GM19035 (cell line): ENCODE results near the gene SLC25A12.
"Not testable (repeated sequence)": the region's sequence is repeated elsewhere in the genome, so short reads cannot be mapped to it uniquely, and the experiment has no call there.

ENCODE experiments used
- ATAC-seq: cut with Tn5 transposase; IDR thresholded peaks from one replicate; pipeline ENCODE4 v1.9.1; 2021; ENCODE audit not compliant: unreplicated experiment

The SLC25A12 gene

DNA sequence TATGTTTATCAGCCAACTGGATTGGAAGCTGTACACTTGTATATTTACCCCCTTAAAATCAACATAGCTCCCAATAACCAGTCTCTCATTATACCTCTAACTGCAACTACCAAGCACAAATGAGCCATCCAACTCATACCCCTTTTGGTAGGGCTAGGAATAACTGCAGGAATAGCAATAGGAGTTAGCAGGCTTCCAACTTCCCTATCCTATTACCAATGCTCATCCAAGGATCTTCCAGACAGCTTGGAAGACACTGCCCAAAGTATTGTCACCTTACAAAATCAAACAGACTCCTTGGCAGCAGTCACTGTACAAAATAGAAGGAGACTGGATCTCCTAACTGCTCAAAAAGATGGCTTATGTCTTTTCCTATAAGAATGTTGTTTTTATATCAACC, 61.6 kb downstream of the SLC25A12 start:
- no peak for ATAC-seq

DNA sequence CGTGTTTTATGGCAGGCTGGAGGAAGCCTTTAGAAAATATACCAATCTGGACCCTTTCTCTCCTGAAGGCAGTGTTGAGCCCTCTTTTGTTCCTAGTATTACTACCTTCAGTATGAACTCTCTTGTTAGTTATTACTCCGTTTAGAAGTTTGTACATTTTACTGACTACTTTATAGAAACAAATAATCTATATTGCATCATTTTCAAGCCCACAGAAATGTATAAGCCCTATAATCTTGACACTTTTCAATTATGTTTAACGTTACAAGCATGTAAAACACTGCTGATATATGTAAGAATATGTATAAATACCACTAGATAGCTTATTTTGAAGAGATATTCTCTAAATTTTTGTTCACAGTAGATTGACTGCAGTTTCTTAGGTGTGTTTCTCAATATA, 64.0 kb downstream of the SLC25A12 start:
- no peak for ATAC-seq

DNA sequence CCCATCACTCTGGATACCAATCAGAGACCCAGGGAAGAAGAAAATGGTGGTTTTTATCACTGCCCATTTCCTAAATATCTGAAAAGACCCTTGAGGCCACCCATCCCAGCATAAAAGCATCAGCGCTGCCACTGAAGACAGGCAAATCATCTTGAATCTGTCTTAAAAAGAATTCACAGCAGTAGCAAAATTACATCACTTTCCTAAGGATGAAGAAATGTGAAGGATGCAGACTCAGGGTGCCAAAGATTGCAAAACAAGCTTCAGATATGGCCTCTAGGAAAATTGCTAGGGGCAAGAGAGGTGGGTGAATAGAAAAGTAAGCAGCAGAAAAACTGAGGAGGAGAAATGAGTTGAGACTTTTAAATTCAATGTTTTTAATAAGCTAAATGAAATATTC, 70.0 kb downstream of the SLC25A12 start:
- no peak for ATAC-seq

DNA sequence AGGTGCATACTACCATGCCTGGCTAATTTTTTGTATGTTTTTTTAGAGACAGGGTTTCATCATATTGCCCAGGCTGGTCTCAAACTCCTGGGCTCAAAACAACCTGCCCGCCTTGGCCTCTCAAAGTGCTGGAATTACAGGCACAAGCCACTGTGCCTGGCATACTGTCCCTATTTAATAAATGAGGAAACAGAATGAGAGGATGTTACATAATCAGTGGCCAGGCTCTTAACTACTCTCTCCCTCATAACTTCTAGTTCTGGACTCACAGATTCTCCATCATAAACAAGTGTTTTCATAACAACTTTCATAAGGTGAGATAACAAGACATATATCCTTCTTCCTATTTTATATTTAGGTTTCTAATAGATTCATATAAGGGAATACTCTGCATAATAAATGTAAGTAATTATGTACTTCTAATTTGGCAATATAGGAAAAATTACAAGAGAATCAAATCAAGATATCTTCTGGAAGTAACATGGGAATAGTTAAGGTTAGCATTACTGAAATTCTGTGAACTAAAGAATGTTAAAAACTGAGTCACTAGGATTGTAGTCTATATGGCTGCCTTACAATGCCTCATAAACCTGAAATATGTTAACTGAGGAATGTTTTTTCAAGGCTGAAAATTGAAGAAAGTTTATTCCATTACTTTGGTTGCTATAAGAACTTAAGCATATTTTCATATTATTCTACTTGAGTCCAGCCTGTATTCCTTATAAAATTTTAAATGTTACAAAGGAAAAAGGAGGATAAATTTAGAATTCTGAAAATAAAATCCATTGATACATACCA, 71.3 kb downstream of the SLC25A12 start:
- no peak for ATAC-seq

DNA sequence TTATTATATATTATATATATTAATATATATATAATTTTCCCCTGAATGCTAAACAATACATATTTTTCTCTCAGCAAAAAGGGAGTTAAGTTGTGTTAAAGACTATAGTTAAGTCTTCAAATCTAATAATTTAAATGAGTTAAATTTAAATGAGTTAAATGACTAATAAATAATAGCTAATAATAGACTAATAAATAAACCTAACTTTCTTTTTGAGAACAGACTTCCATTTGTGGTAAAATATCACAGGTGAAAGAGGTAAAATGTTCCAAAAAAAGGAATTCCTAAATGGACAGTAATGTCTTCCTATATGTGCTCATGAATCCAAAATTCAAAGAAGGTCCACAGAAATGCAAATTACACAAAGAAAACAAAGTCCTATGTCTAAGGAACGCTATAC, 74.6 kb downstream of the SLC25A12 start:
- no peak for ATAC-seq

DNA sequence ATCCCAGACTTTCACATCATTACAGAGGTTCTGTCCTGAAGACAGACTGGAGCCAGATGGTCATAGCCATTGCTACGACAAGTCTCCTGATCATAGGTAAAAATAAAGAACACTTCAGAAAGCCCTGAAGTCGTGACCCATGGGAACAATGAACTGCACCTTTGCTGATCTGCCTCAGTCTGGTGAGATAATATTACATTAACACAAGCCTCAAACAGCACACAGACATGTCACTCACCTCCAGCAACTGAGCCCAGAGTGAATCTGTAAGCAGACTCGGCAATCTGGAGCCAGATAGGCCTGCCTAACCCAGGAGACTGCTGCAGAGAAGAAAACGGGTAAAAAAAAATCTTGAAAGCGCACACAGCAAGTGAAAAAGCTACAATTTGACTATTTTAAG, 79.2 kb downstream of the SLC25A12 start:
- no peak for ATAC-seq

DNA sequence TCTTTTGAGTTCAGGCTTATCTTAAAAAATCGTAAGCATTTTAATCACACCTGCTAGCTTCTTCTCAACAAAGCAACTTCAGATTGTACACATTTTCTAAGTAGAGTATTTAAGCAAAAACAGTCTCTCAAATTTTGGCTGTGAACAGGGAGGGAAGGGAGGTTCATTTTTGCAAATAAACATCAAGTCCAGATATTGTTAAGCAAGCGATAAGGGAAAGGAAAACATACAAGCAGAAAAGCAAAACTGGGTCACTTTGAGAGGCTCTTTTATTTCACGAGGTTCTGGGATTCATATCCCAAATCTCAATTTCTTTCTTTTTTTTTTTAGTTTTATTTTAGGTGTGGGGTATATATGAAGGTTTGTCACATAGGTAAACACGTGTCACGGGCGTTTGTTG, 79.9 kb downstream of the SLC25A12 start:
- no peak for ATAC-seq

DNA sequence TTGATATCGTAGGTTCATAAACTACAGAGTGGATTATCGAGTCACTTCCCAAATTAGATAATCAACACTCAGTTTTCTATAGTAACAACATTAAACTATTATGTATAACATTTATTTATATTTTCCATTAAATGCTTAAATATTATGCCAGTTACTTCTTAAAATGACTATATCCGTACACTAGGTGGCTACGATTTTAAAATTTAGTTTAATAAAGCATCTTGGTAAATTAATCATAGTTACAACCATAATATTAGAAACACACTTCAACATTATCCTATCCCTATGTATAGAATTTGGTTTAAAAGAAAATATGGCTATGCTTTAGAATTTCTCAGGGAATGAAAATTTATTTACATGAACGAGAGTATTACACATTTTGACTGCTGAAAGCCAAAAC, 80.3 kb downstream of the SLC25A12 start:
- ATAC-seq: no peak

DNA sequence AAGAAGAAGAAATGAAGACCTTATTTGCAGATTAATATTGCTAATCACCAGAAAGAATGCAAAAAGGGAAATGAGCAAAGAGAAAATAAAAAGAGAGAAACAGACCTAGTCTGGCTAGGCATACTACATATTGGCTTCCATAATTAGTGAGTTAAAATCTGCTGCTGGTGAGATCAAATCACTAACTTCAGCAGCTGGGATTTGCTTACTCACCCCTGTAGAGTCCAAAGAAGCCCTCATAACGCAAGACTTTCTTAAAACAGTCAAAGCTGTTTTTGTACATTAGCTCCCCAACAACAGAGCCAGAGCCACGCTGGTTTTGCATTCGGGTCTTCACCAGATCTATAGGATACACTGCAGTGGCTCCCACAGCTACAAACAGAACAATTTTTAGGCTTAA, 80.9 kb downstream of the SLC25A12 start:
- no peak for ATAC-seq

DNA sequence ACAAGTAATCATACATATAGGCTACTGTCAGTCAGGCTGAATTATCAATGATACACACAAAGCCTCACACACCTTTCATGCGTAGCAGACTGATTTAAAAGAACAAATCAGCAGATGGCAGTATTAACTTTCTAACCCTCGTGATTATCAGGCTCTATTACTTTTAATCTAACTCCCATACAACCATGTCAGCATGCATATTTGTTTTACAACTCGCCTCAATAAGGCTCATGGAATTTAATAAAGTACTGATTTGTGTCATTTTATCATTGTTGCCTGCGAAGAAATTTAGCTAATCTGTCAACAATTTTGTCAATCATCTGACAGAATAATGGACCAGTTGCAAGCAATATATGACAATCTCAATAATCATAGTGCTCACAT, 82.8 kb downstream of the SLC25A12 start:
- ATAC-seq: no peak

DNA sequence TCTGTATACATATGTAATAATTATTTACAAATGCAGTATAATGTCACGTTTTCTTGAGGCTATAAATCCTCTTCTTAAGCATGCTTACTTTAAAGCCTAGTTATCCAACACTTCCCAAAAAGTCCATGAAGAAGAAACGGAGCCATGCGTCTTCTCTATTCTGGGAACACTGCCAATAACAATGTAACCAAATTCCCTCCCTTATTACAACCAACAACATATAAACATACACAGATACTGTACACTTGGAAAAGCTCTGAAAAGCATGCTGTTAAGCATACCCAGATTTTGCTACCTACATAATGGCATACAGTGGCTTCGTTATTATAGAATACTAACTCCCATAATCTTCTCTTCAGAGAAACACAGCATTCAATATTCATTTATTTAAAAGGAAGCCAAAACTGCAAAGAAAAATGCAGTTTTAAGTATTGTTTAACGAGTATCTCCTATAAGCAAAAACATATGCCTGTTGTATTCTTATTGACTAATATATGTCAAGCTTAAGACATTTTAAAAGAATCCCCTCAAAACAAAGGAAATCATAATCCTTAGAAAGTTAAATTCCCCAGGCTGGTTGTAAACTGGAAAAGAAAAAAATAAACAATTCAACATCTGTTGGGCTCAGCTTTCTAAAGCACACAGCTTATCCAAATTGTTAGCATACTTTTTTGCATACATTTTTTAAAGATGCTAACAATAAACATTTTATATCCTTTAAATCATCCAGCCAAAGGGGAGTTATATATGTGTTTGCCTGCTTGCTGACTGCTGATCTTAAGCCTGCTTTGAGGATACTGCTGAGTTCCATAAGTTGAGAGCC, 83.4 kb downstream of the SLC25A12 start:
- no peak for ATAC-seq

DNA sequence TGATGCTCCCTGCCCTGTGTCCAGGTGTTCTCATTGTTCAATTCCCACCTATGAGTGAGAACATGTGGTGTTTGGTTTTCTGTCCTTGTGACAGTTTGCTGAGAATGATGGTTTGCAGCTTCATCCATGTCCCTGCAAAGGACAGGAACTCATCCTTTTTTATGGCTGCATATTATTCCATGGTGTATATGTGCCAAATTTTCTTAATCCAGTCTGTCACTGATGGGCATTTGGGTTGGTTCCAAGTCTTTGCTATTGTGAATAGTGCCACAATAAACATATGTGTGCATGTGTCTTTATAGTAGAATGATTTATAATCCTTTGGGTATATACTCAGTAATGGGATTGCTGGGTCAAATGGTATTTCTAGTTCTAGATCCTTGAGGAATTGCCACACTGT, 85.2 kb downstream of the SLC25A12 start:
- ATAC-seq: not testable (repeated sequence)

DNA sequence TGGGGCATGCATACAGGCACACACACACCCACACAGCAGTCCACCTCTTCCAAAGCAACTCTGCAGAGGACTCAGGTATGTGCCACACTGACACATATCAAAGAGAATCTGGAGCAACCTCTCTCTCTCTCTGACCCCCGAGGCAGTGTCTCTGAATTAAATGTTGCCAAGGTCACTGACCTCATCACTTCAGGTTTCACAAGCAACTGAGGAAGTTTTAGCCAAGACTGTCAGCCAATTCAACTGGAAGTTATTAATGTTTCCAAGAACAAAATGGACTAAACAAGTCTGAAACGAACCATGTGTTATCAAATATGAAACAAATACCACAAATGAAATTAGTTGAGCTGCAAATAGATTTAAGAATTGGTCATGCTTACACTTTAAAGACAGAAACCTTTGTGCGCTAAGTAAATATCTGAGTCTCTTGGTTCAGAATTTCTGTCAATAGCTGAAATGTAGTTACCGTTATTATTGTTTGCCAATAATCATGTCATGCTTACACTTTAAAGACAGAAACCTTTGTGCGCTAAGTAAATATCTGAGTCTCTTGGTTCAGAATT, 86.1 kb downstream of the SLC25A12 start:
- no peak for ATAC-seq

DNA sequence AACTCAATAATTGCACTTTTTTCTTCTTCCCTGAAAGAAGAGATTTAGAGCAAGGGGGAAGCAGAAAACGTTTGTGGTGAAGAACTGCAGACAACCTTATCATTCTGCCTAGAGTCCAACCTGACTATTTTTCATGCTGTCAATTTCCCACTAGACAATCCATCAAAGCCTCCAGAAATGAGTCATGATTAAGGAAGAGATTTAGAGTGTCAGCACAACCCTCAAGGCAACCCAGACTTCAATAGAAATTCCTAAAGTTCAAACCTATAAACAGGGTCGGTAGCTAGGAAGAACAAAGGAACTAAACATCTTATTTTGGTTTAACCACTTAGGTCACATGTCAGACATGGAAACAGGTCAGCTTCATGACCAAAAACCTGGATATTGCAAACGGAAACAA, 86.9 kb downstream of the SLC25A12 start:
- no peak for ATAC-seq

DNA sequence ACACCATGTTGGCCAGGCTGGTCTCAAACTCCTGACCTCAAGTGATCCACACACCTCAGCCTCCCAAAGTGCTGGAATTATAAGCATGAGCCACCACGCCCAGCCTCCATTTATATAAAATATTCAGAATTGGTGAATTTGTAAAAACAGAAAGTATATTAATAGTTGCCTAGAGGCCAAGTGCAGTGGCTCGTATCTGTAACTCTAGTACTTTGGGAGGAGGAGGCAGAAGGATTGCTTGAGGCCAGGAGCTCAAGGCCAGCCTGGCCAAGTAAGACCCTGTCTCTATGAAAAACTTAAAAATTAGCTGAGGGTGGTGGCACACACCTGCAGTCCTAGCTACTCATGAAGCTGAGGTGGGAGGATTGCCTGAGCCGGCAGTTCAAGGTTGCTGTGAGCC, 89.6 kb downstream of the SLC25A12 start:
- no peak for ATAC-seq

DNA sequence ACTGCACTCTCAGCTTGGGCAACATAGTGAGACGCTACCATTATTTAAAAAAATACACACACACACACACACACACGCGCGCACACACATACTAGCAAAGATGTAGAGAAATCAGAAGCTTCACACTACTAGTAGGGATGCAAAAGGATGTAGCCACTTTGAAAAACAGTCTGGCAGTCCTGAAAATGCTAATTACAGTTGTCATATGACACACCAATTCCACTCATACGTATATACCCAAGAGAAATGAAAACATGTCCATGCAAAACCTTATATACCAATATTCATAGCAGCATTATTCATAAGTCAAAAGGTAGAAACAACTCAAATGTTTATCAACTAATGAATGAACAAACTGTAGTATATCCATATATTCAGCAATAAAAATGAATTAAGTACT, 90.3 kb downstream of the SLC25A12 start:
- ATAC-seq: no peak

DNA sequence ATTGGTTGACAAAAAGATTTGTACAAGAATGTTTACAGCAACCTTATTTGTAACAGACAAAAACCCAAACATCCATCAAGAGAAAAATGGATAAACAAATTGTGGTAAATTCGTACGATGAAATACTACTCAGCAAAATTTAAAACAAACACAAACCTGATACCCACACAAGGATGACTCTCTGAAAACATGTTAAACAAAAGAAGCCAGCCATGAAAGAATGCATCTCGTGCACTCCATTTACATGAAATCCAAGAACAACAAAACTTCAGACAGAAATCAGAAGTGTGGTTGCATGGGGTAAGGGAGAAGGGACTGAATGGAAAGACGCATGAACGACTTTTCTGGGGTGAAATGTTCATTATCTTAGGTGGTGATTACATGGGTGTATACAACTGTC, 93.4 kb downstream of the SLC25A12 start:
- ATAC-seq: no peak

DNA sequence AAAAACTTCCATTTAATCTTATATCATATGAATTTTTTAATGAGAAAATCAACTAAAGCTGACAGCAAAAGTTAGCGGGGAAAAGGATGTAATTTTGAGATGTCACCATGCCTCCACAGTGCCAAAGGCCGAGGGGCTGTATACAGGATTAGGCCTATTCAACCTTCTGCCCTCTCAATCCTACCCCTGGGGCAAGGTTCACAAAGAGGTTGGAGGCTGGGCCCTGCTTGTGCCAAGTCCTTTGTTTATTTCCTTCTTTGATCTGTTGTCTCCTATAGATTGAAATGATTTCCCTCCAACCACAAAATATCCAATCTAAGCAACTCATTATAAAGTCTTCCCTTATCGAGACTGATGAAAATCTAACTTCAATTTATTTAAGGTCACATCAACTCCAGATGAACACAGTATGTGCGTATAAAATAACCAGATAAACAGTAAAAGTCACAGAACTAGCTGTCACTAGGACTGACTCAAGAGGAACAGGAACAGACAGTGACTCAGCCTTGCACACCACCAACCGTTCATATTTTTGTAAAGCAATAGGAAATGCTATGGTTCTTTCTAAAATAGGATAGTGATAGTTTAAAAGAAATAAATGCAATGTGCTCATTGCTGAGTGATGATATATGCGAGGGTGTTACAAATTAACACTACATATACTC, 95.8 kb downstream of the SLC25A12 start:
- no peak for ATAC-seq

DNA sequence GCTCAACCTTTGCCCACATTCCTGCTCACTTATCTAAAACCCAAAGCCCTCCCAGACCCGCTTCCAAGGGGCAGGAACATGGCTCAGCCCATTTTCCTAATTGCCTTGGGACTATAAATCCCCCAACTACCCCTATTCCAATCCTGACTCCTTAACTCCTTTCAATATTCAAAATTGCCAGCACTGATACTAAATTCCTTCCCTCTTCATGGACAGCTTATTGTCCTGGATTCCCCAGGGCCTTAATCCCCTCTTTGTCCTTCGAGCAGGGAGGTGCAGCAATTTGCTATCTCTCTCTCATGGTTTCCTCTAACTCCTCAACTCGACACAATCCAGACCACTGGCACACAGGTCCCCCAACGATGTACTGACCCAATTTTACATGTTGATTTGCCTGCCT, 99.1 kb downstream of the SLC25A12 start:
- ATAC-seq: no peak

DNA sequence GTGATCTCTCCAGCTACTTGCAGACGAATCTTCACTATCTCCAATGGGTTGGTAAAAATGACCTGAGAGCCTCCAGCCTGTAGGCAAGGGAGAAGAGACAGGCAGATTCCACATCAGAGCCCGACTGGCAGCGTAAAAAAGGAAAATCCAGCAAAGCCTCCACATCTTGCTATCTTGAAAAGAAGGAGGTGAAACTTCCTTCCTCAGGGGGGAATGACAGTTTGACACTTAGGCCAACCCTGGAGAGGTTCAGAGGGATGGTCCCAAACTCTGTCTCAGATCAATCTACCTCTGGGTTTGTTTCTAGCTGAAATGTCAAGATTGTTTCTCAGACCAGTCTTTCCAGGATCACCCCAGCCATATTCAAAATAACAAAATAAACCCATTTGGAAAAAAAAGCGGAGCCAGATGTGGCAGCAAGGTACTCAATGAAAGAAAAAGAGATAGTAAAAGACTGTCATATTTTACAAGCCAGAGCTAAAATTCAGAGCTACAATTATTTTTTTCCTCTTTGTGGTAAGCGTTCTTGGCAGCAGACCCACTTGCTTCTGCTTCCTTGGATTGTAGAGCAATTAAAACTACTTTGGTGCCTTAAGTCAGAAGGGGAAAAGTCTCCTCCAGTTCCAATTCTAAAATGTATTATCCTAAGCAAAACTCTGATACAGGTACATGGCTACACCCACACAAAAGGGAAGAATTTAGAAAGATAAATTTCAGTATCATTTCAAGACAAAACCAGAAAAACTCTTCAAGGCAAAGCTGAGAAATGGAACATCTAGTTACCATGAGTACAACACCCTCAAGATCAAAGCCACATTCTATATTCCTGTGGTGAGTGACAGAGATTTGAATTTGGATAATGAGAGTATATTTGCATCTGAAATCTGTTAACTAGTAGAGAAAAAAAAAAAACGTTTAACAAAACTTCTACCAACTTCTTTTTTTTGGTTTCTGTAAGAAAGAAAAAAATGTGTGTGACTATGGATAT, 100.1 kb downstream of the SLC25A12 start:
- ATAC-seq: no peak
